ENCODE data around the gene TMC6. TPM values are rescaled to one million over a fixed set of nuclear protein-coding genes. Genes with fewer than 3 reads are reported as not detected.

TMC6 gene
- total RNA-seq, 2 experiments from 2014 or later: 209 to 213 TPM

GRCh38 chr17:78170692-78171590 is 42.4 kb upstream of the TMC6 start:
- Mint-ChIP-seq H3K9me3 (no peaks in the 10 kb centered on the region), H3K4me1 (ENCODE audit: low read depth) (peaks cover 46% of the 10 kb centered on the region), H3K27ac (peak overlapping the region; percentile 64), H3K27me3 (no peaks in the 10 kb centered on the region), H3K4me3 (peak overlapping the region; percentile 76), H3K36me3 (ENCODE audit: low read depth) (peaks cover 43% of the 10 kb centered on the region)
- ATAC-seq (no peak), DNase-seq (no peak)
- intact Hi-C loops (cut with micrococcal nuclease): no loop called here
- POLR2A ChIA-PET: interaction anchor here (0.9 to 10.2 kb wide), 11 partner anchors 9 to 58 kb away, joined by 3 to 100 read pairs (median 5); partner anchors contain the start of genes AFMID, C17orf99, TK1 and TMC8
- no peak for TF ChIP-seq CTCF (IDR thresholded peaks at IDR 0.05)
- CTCF ChIA-PET: interaction anchor here (0.9 to 1.2 kb wide), 2 partner anchors 86 to 87 kb away, joined by 3 read pairs; no protein-coding TSS in a partner anchor

- ChIA-PET POLR2A (interaction anchor here (0.5 to 10.2 kb wide), 16 partner anchors 9 to 322 kb away, joined by 3 to 100 read pairs (median 4); partner anchors contain the start of genes AFMID, TK1 and TMC8), CTCF (interaction anchor here (0.7 to 1.1 kb wide), 3 partner anchors 15 to 57 kb away, joined by 3 to 7 read pairs (median 3); no protein-coding TSS in a partner anchor)
- no peak for TF ChIP-seq CTCF (IDR thresholded peaks at IDR 0.05)
- peak overlapping the region; percentile 76 for H3K4me3 Mint-ChIP-seq
- H3K36me3 Mint-ChIP-seq (ENCODE audit: low read depth): peaks cover 30% of the 10 kb centered on the region
- peak overlapping the region; percentile 64 for H3K27ac Mint-ChIP-seq
- ATAC-seq (peak; percentile 45), DNase-seq (peak; percentile 71)
- intact Hi-C loops (cut with micrococcal nuclease): loop anchor here (5.0 kb wide), 1 partner anchor 57 kb away; no protein-coding TSS in a partner anchor
- H3K4me1 Mint-ChIP-seq (ENCODE audit: low read depth): peaks cover 45% of the 10 kb centered on the region
- no peaks in the 10 kb centered on the region for H3K27me3 Mint-ChIP-seq
- no peaks in the 10 kb centered on the region for H3K9me3 Mint-ChIP-seq
Observed at GRCh38 chr17:78168903-78169793, 40.6 kb upstream of the TMC6 start.

GRCh38 chr17:78168242-78168902 is 39.8 kb upstream of the TMC6 start, which contains the start of gene SYNGR2:
Gene SYNGR2, plus strand, starts transcription at chr17:78168581. Its CDS starts 36 bp downstream, at chr17:78168617.
- ATAC-seq (peak; percentile 82), DNase-seq (peak; percentile 86)
- no peaks in the 10 kb centered on the region for H3K9me3 Mint-ChIP-seq
- H3K4me3 Mint-ChIP-seq: peak within 1 kb of the TSS; percentile 77
- peaks cover 24% of the 10 kb centered on the region for H3K36me3 Mint-ChIP-seq (ENCODE audit: low read depth)
- peaks cover 41% of the 10 kb centered on the region for H3K4me1 Mint-ChIP-seq (ENCODE audit: low read depth)
- no peak for TF ChIP-seq CTCF (IDR thresholded peaks at IDR 0.05)
- H3K27me3 Mint-ChIP-seq: no peaks in the 10 kb centered on the region
- CTCF ChIA-PET: interaction anchor here (1.1 kb wide), 1 partner anchor 34 kb away, joined by 3 read pairs; no protein-coding TSS in a partner anchor
- peak within 1 kb of the TSS; percentile 79 for H3K27ac Mint-ChIP-seq
- intact Hi-C loops (cut with micrococcal nuclease): loop anchor here (5.0 kb wide), 1 partner anchor 56 kb away; no protein-coding TSS in a partner anchor
- POLR2A ChIA-PET: interaction anchor here (1.2 to 10.2 kb wide), 4 partner anchors 13 to 25 kb away, joined by 4 to 100 read pairs (median 19); partner anchors contain the start of genes AFMID and TK1

- H3K27me3 Mint-ChIP-seq: no peaks in the 10 kb centered on the region
- H3K27ac Mint-ChIP-seq: no peak overlapping the region
- H3K4me1 Mint-ChIP-seq (ENCODE audit: low read depth): peaks cover 21% of the 10 kb centered on the region
Observed at GRCh38 chr17:78166416-78166815, 37.9 kb upstream of the TMC6 start.

More at GRCh38 chr17:78166416-78166815, 37.9 kb upstream of the TMC6 start:
- H3K4me3 Mint-ChIP-seq: no peak overlapping the region
- DNase-seq (no peak), ATAC-seq (no peak)
- ChIA-PET CTCF (interaction anchor here (0.9 to 1.5 kb wide), 2 partner anchors 10 to 81 kb away, joined by 3 to 8 read pairs; no protein-coding TSS in a partner anchor), POLR2A (no interaction called here)
- peaks cover 8% of the 10 kb centered on the region for H3K36me3 Mint-ChIP-seq (ENCODE audit: low read depth)
- TF ChIP-seq CTCF (IDR thresholded peaks at IDR 0.05): no peak
- intact Hi-C loops (cut with micrococcal nuclease): loop anchor here (5.0 kb wide), 1 partner anchor 54 kb away; no protein-coding TSS in a partner anchor
- no peaks in the 10 kb centered on the region for H3K9me3 Mint-ChIP-seq
